ENCODE results near the gene ARHGEF9. TPM values are rescaled to one million over a fixed set of nuclear protein-coding genes. Genes with fewer than 3 reads are reported as not detected.
"Not testable (repeated sequence)": the region's sequence is repeated elsewhere in the genome, so short reads cannot be mapped to it uniquely, and the experiment has no call there.

Gene ARHGEF9
- polyA plus RNA-seq, 2 donors, result 5.0 to 12.0 TPM

GRCh38 chrX:63652086-63652765 lies 132.8 kb downstream of the ARHGEF9 start:
- Histone ChIP-seq H3K4me3 (ENCODE audit: low read depth in 1 of 2, low read length in 2 of 2) (no peak overlapping the region), H3K27ac (ENCODE audit: low read depth in 2 of 2, low read length in 1 of 2) (no peak overlapping the region), H3K9me3 (ENCODE audit: control insufficient read depth in 2 of 2, insufficient read depth in 1 of 2, low read depth in 1 of 2, low read length in 1 of 2) (no peaks in the 10 kb centered on the region), H3K36me3 (ENCODE audit: control insufficient read depth in 2 of 2, insufficient read depth in 2 of 2, low read length in 1 of 2) (peaks cover 2 to 3% of the 10 kb centered on the region in 2 donors), H3K4me1 (ENCODE audit: control insufficient read depth in 2 of 2, insufficient read depth in 2 of 2, low read length in 1 of 2) (no peaks in the 10 kb centered on the region), H3K27me3 (ENCODE audit: control insufficient read depth in 1 of 2, insufficient read depth in 2 of 2, low read length in 2 of 2) (no peaks in the 10 kb centered on the region)
- 74 to 78% methylated on average over 7 of the region's 7 CpGs for WGBS, 2 donors

GRCh38 chrX:63645748-63646147 lies 139.3 kb downstream of the ARHGEF9 start:
- not testable (repeated sequence) for H3K36me3 ChIP-seq (ENCODE audit: control insufficient read depth in 2 of 2, insufficient read depth in 2 of 2, low read length in 1 of 2); H3K27ac ChIP-seq (ENCODE audit: low read depth in 2 of 2, low read length in 1 of 2); H3K4me1 ChIP-seq (ENCODE audit: control insufficient read depth in 2 of 2, insufficient read depth in 2 of 2, low read length in 1 of 2); H3K27me3 ChIP-seq (ENCODE audit: control insufficient read depth in 1 of 2, insufficient read depth in 2 of 2, low read length in 2 of 2); H3K9me3 ChIP-seq (ENCODE audit: control insufficient read depth in 2 of 2, insufficient read depth in 1 of 2, low read depth in 1 of 2, low read length in 1 of 2); H3K4me3 ChIP-seq (ENCODE audit: low read depth in 1 of 2, low read length in 2 of 2)
- 76 to 90% methylated on average over 2 of the region's 2 CpGs for WGBS, 2 donors

- H3K27me3 ChIP-seq (ENCODE audit: control insufficient read depth in 1 of 2, insufficient read depth in 2 of 2, low read length in 2 of 2), result no peaks in the 10 kb centered on the region
- WGBS, 2 donors, result 88 to 95% methylated on average over 5 of the region's 5 CpGs
- H3K36me3 ChIP-seq (ENCODE audit: control insufficient read depth in 2 of 2, insufficient read depth in 2 of 2, low read length in 1 of 2), result no peaks in the 10 kb centered on the region
Observed at GRCh38 chrX:63635750-63636149, 149.3 kb downstream of the ARHGEF9 start.

GRCh38 chrX:63613531-63614028 lies 171.4 kb downstream of the ARHGEF9 start:
- Histone ChIP-seq H3K4me1 (ENCODE audit: control insufficient read depth in 2 of 2, insufficient read depth in 2 of 2, low read length in 1 of 2) (no peaks in the 10 kb centered on the region), H3K9me3 (ENCODE audit: control insufficient read depth in 2 of 2, insufficient read depth in 1 of 2, low read depth in 1 of 2, low read length in 1 of 2) (no peaks in the 10 kb centered on the region), H3K36me3 (ENCODE audit: control insufficient read depth in 2 of 2, insufficient read depth in 2 of 2, low read length in 1 of 2) (no peaks in the 10 kb centered on the region), H3K4me3 (ENCODE audit: low read depth in 1 of 2, low read length in 2 of 2) (no peak overlapping the region), H3K27ac (ENCODE audit: low read depth in 2 of 2, low read length in 1 of 2) (no peak overlapping the region), H3K27me3 (ENCODE audit: control insufficient read depth in 1 of 2, insufficient read depth in 2 of 2, low read length in 2 of 2) (no peaks in the 10 kb centered on the region)
- 70 to 78% methylated on average over 9 of the region's 9 CpGs for WGBS, 2 donors

More at GRCh38 chrX:63635750-63636149, 149.3 kb downstream of the ARHGEF9 start:
- Histone ChIP-seq H3K27ac (ENCODE audit: low read depth in 2 of 2, low read length in 1 of 2) (no peak overlapping the region), H3K9me3 (ENCODE audit: control insufficient read depth in 2 of 2, insufficient read depth in 1 of 2, low read depth in 1 of 2, low read length in 1 of 2) (no peaks in the 10 kb centered on the region), H3K4me1 (ENCODE audit: control insufficient read depth in 2 of 2, insufficient read depth in 2 of 2, low read length in 1 of 2) (no peaks in the 10 kb centered on the region), H3K4me3 (ENCODE audit: low read depth in 1 of 2, low read length in 2 of 2) (no peak overlapping the region)

GRCh38 chrX:63585936-63586335 lies 199.1 kb downstream of the ARHGEF9 start:
- Histone ChIP-seq H3K4me3 (ENCODE audit: low read depth in 1 of 2, low read length in 2 of 2) (no peak overlapping the region), H3K27ac (ENCODE audit: low read depth in 2 of 2, low read length in 1 of 2) (no peak overlapping the region), H3K9me3 (ENCODE audit: control insufficient read depth in 2 of 2, insufficient read depth in 1 of 2, low read depth in 1 of 2, low read length in 1 of 2) (no peaks in the 10 kb centered on the region), H3K36me3 (ENCODE audit: control insufficient read depth in 2 of 2, insufficient read depth in 2 of 2, low read length in 1 of 2) (no peaks in the 10 kb centered on the region), H3K4me1 (ENCODE audit: control insufficient read depth in 2 of 2, insufficient read depth in 2 of 2, low read length in 1 of 2) (no peaks in the 10 kb centered on the region), H3K27me3 (ENCODE audit: control insufficient read depth in 1 of 2, insufficient read depth in 2 of 2, low read length in 2 of 2) (no peaks in the 10 kb centered on the region)
- 77 to 85% methylated on average over 5 of the region's 5 CpGs for WGBS, 2 donors

Measured in esophagus (tissue), 2 donors.